ENCODE data around the gene EI24. TPM values are rescaled to one million over a fixed set of nuclear protein-coding genes. Genes with fewer than 3 reads are reported as not detected.

EI24 gene
- total and polyA plus RNA-seq, 2 experiments from 2014 or later, result 132 to 174 TPM

GRCh38 chr11:125588505-125588904 is 19.2 kb downstream of the EI24 start (continued):
- TF ChIP-seq EZH2phosphoT487 (IDR thresholded peaks at IDR 0.05; ENCODE audit: unreplicated experiment) (no peak), POLR2AphosphoS5 (IDR thresholded peaks at IDR 0.05; ENCODE audit: low read depth) (no peak), NANOG (IDR thresholded peaks at IDR 0.05; ENCODE audit: borderline replicate concordance) (no peak), ZNF114 (CRISPR knock-in tag; IDR thresholded peaks at IDR 0.05) (no peak), ZNF462 (CRISPR knock-in tag; IDR thresholded peaks at IDR 0.05) (no peak)

- ATAC-seq (peak; percentile 31), DNase-seq (ENCODE audit: low spot score) (peak; percentile 54)
- Histone ChIP-seq H3K27me3 (ENCODE audit: insufficient read depth) (no peaks in the 10 kb centered on the region), H3K27ac (ENCODE audit: low read depth) (peak overlapping the region; percentile 69), H3F3A (replicated peaks; ENCODE audit: low read depth) (0 out of 2 replicates have a peak, but pooled peaks cover 2% of the 10 kb centered on the region), H3K4me1 (ENCODE audit: insufficient read depth) (0 out of 2 replicates have a peak, but pooled peaks cover 4% of the 10 kb centered on the region), H3K4me2 (peak overlapping the region; percentile 81), H3K9me2 (ENCODE audit: insufficient read depth) (no peaks in the 10 kb centered on the region), H4K20me1 (replicated peaks; ENCODE audit: insufficient read depth) (peaks cover 14% of the 10 kb centered on the region; the same call in 1 of the 2 replicates), H3K4me3 (peak overlapping the region; percentile 64), H3K79me2 (replicated peaks; ENCODE audit: insufficient read depth) (peaks cover 39% of the 10 kb centered on the region), H3K36me3 (ENCODE audit: insufficient read depth) (0 out of 2 replicates have a peak, but pooled peaks cover 3% of the 10 kb centered on the region), H2AFZ (peak overlapping the region; percentile 94)
- Mint-ChIP-seq H3K9me3 (no peaks in the 10 kb centered on the region), H3K27ac (peak overlapping the region; percentile 97), H3K27me3 (ENCODE audit: insufficient read depth, low read depth, poor library complexity) (peaks cover 3% of the 10 kb centered on the region), H3K36me3 (ENCODE audit: low read depth) (peaks cover 8% of the 10 kb centered on the region), H3K4me3 (peak overlapping the region; percentile 92), H3K4me1 (peaks cover 11% of the 10 kb centered on the region)
- TF ChIP-seq ZNF331 (CRISPR knock-in tag; IDR thresholded peaks at IDR 0.05; ENCODE audit: low read depth) (no peak), ETS1 (IDR thresholded peaks at IDR 0.05) (no peak), CTCF (conservative IDR thresholded peaks at IDR 0.05; ENCODE audit: low read depth in 2 of 2) (no peak), JUNB (IDR thresholded peaks at IDR 0.05; ENCODE audit: unreplicated experiment) (no peak)
These were observed 22.5 kb downstream of the EI24 start for GRCh38 chr11:125591649-125592304.
